PC-9 (cell line): ENCODE results near the gene GNLY.

Experiments
- EZH2 ChIP-seq: fragments of 200-600 bp; sonication (generic); IDR thresholded peaks from 2 replicates; pipeline ENCODE4 v1.8.0; 2017; ENCODE audit warnings: antibody characterized with exemption, low read depth
- TF ChIP-seq, protein P1 (sequence below): fragments of 200-600 bp; sonication (generic); conservative IDR thresholded peaks from 2 replicates; pipeline ENCODE4 v1.6.1; 2017; ENCODE audit warnings: mixed run types, antibody characterized with exemption, mild to moderate bottlenecking, moderate library complexity

DNA sequence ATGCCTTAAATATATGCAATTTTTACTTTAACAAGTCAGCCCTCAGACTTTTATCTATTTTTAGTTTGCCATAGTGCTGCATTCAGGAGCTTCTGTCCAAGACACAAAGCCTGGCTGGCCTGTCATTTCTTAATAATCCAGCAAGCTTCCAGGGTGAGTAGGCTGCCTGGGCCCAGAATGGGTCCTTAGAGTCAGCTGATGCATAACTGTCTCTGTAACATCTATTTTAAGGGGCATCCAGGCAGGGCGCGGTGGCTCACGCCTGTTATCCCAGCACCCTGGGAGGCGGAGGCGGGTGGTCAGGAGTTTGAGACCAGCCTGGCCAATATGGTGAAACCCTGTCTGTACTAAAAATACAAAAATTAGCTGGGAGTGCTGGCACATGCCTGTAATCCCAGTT is 11.8 kb upstream of the GNLY start:
- TF ChIP-seq, protein P1, sequence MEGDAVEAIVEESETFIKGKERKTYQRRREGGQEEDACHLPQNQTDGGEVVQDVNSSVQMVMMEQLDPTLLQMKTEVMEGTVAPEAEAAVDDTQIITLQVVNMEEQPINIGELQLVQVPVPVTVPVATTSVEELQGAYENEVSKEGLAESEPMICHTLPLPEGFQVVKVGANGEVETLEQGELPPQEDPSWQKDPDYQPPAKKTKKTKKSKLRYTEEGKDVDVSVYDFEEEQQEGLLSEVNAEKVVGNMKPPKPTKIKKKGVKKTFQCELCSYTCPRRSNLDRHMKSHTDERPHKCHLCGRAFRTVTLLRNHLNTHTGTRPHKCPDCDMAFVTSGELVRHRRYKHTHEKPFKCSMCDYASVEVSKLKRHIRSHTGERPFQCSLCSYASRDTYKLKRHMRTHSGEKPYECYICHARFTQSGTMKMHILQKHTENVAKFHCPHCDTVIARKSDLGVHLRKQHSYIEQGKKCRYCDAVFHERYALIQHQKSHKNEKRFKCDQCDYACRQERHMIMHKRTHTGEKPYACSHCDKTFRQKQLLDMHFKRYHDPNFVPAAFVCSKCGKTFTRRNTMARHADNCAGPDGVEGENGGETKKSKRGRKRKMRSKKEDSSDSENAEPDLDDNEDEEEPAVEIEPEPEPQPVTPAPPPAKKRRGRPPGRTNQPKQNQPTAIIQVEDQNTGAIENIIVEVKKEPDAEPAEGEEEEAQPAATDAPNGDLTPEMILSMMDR: no peak
- no peak for TF ChIP-seq EZH2
